ENCODE data around the gene FBXL13. TPM values are rescaled to one million over a fixed set of nuclear protein-coding genes. Genes with fewer than 3 reads are reported as not detected.
"Not testable (repeated sequence)": the region's sequence is repeated elsewhere in the genome, so short reads cannot be mapped to it uniquely, and the experiment has no call there.

Gene FBXL13
- total RNA-seq, 1 experiment from 2014 or later, result 40.6 TPM

GRCh38 chr7:102988631-102989560 is 85.7 kb downstream of the FBXL13 start:
- DNase-seq (ENCODE audit: extremely low read depth, low read depth), result no peak

DNA sequence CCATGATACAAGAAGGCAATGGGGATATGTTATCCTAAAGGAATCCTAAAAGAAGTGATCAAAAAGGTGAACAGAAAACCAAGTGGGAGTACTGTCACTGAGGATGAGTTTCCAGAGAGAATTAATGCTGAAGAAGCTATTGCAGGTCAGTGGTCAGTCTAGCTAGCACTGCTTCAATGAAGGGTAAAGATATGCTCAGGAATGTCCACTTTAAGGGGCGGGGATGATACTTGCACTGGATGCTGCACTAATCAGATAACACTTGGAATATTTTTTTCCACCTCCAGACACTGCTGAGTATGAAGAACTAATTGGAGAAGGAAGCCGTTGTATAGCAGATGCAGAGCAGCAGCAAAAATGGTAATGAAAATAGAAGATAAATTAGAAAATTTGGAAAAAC is 86.5 kb downstream of the FBXL13 start:
- DNase-seq (ENCODE audit: extremely low read depth, low read depth), result no peak

DNA sequence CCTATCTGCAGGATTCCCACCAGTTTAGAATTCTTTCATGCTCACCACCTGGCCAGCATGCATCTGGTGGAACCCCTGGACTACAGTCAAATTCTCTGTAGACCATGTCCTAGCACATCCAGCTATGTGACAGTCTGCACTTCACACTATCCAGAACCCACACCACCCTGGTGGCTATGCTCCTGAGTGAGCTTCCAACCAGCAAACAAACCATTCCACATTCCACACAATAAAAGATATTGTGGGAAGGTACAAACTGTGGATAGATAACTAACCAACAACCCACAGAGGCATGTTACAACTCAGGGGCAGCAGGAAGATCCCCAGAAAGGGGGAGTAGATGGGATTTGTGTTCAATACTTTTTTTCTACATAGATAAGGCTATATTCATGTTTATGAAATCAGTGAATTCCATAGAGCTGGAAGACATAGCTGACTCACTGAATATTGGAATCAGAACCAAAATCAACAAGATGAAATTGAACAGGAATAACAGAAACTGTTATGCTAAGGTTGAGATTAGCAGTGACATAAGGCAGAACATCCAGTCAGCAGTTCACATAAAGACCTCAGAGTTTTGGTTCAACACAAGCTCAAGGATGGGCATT is 89.3 kb downstream of the FBXL13 start:
- no peak for DNase-seq (ENCODE audit: extremely low read depth, low read depth)

- DNase-seq (ENCODE audit: extremely low read depth, low read depth), result no peak
Measured at GRCh38 chr7:102983602-102984001, 91.0 kb downstream of the FBXL13 start.

- no peak for DNase-seq (ENCODE audit: extremely low read depth, low read depth)
Measured at GRCh38 chr7:102982235-102982634, 92.4 kb downstream of the FBXL13 start.

DNA sequence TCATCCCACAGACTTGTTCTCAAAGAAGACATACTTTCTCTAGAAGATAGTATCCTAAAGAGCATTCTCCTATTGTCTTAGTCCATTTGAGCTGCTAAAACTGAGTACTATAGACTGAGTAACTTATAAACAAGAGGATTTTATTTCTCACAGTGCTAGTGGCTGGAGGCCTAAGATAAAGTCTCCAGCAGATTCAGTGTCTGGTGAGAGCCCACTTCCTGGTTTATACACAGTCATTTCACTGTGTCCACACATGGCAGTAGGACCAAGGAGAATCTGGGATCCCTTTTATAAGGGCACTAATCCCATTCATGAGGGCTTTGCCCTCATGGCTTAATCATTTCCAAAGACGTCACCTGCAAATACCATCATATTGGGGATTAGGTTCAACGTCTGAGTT is 93.1 kb downstream of the FBXL13 start:
- no peak for DNase-seq (ENCODE audit: extremely low read depth, low read depth)

GRCh38 chr7:102979670-102980069 is 94.9 kb downstream of the FBXL13 start:
- no peak for DNase-seq (ENCODE audit: extremely low read depth, low read depth)

GRCh38 chr7:102978284-102978683 is 96.3 kb downstream of the FBXL13 start:
- DNase-seq (ENCODE audit: extremely low read depth, low read depth), result peak; percentile 50

GRCh38 chr7:102977586-102977985 is 97.0 kb downstream of the FBXL13 start:
- not testable (repeated sequence) for DNase-seq (ENCODE audit: extremely low read depth, low read depth)

GRCh38 chr7:102976493-102976892 is 98.1 kb downstream of the FBXL13 start:
- no peak for DNase-seq (ENCODE audit: extremely low read depth, low read depth)

DNA sequence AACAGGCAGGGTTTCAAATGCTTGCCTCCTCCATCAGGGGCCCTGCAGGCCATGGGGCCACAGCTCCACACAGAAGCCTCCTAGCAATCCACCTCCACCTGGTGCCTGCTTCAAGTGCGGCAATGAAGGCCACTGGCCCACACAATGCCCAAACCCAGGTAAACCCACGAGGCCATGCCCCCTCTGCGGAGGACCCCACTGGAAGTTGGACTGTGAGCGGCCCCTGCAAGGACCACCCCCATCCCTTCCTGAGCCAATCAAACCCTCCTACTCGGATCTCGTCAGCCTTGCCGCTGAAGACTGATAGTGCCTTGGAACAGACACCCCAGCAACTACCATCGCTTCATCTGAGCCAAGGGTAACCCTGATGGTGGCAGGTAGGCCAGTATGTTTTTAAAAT is 98.7 kb downstream of the FBXL13 start:
- DNase-seq (ENCODE audit: extremely low read depth, low read depth), result no peak

- no peak for DNase-seq (ENCODE audit: extremely low read depth, low read depth)
Measured at GRCh38 chr7:102974366-102975236, 100.0 kb downstream of the FBXL13 start.

GRCh38 chr7:102973096-102973802 is 101.3 kb downstream of the FBXL13 start:
- DNase-seq (ENCODE audit: extremely low read depth, low read depth), result peak; percentile 84

DNA sequence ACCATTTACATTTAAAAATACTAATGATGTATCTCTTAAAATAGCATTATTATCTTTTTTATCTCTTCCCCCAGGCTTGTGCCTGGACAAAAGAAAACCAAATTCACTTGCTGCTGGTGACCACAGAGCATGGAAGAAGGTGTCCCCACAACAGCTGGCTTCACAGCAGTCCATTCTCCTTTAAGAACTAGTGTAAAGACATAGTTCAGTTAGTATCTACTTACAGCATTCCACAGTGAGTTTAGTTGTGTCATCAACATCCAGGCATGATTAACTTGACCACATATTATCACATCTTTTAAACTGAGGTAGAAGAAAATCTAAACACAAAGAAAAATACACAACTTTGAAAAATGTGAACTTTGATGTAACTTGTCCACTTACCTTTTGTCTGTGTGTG is 106.8 kb downstream of the FBXL13 start:
- no peak for DNase-seq (ENCODE audit: extremely low read depth, low read depth)

DNA sequence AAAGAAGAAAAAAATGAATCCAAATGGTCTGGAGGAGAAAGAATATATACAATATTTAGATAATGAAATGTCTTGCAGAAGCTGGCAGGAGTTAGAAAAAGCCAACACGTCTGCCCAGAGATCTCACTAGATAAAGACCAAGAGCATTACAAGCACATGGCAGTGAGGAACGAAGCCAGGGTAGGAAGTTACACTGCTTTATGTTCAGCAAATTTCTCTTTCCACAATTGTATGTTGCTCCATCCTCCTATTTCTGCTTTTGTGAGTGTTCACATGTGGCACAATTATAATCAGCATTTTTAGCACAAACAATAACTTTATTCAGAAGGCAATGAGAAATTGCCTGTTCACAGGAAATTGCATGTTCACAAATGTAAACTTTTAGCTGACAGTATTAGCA is 108.1 kb downstream of the FBXL13 start:
- DNase-seq (ENCODE audit: extremely low read depth, low read depth), result no peak

- DNase-seq (ENCODE audit: extremely low read depth, low read depth), result not testable (repeated sequence)
Measured at GRCh38 chr7:102961993-102962392, 112.6 kb downstream of the FBXL13 start.

GRCh38 chr7:102958004-102958403 is 116.6 kb downstream of the FBXL13 start:
- not testable (repeated sequence) for DNase-seq (ENCODE audit: extremely low read depth, low read depth)

- not testable (repeated sequence) for DNase-seq (ENCODE audit: extremely low read depth, low read depth)
Measured at GRCh38 chr7:102954359-102954758, 120.2 kb downstream of the FBXL13 start.

- no peak for DNase-seq (ENCODE audit: extremely low read depth, low read depth)
Measured at GRCh38 chr7:102953406-102953805, 121.2 kb downstream of the FBXL13 start.

DNA sequence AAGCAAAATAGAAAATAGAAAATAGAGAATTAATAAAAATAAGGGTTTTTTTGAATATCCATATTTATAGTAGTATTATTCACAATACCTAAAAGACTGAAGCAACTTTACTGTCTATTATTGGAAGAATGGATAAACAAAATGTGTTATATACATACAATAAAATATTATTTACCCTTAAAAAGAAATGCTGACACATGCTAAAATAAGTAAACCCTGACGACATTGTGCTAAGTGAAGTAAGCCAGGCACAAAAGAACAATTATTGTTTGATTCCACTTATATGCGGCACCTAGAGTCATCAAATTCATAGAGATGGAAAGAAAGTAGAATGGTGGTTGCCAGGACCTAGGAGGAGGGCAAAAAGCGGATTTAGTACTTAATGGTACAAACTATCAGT is 122.8 kb downstream of the FBXL13 start:
- DNase-seq (ENCODE audit: extremely low read depth, low read depth), result no peak
